HEK293 (cell line): ENCODE results near the gene IFNL1.
A peak's percentile ranks its signal among the peaks of the same experiment; 100 is the strongest.

Source experiments
- CTCF ChIA-PET: fragments of 350-600 bp; formaldehyde crosslinking; extraction: SDS; loops from one replicate; lab custom pipeline; 2021; ENCODE audit warnings: antibody characterized with exemption; lab: Yijun Ruan, JAX
- POLR2A ChIA-PET: fragments of 300-600 bp; formaldehyde crosslinking; extraction: SDS; loops from one replicate; lab custom pipeline; 2020; ENCODE audit warnings: antibody characterized with exemption, inconsistent platforms; lab: Yijun Ruan, JAX
- H3K27ac ChIP-seq: fragments of 200-500 bp; sonication (Bioruptor generic); 2 replicates; pipeline ENCODE4 v1.5.1; 2014; ENCODE audit warnings: low read depth, low read length, control low read depth, inconsistent platforms; ENCODE audit errors: extremely low read depth
- H3K36me3 ChIP-seq, 2 experiments: fragments of 200-500 bp in 1 of 2; sonication (Bioruptor generic) in 1 of 2; 1 replicate in 1 of 2; 2 replicates in 1 of 2; pipeline ENCODE4 v1.5.1; 2014 to 2017; ENCODE audit warnings: inconsistent platforms in 2 of 2, low read length in 2 of 2; ENCODE audit not compliant: control insufficient read depth in 2 of 2, insufficient read depth in 1 of 2
- H3K4me1 ChIP-seq: fragments of 200-500 bp; sonication (Bioruptor generic); 2 replicates; pipeline ENCODE4 v1.5.1; 2014; ENCODE audit warnings: mild to moderate bottlenecking, low read length, inconsistent platforms; ENCODE audit not compliant: control insufficient read depth, insufficient read depth
- H3K4me3 ChIP-seq: 2 replicates; pipeline ENCODE4 v1.5.1; 2011; ENCODE audit warnings: low read depth, mild to moderate bottlenecking, control low read depth, low read length, moderate library complexity
- H3K9me3 ChIP-seq: fragments of 200-500 bp; sonication (Bioruptor generic); 2 replicates; pipeline ENCODE4 v1.5.1; 2014; ENCODE audit warnings: low read depth, low read length, inconsistent platforms; ENCODE audit not compliant: control insufficient read depth, insufficient read depth
- BCL11B ChIP-seq: fragments of 450-650 bp; formaldehyde crosslinking; IDR thresholded peaks from 2 replicates; pipeline ENCODE4 v1.5.1; 2016; ENCODE audit warnings: low read depth, missing biosample characterization, missing genetic modification characterization
- GLIS2 ChIP-seq: fragments of 450-650 bp; formaldehyde crosslinking; IDR thresholded peaks from 2 replicates; pipeline ENCODE4 v1.5.1; 2016; ENCODE audit warnings: missing biosample characterization, missing genetic modification characterization
- SALL2 ChIP-seq: fragments of 450-650 bp; formaldehyde crosslinking; IDR thresholded peaks from 2 replicates; pipeline ENCODE4 v1.5.0; 2017; ENCODE audit warnings: missing biosample characterization, mild to moderate bottlenecking, missing genetic modification characterization, borderline replicate concordance
- SP7 ChIP-seq: fragments of 450-650 bp; formaldehyde crosslinking; IDR thresholded peaks from 2 replicates; pipeline ENCODE4 v1.5.1; 2016; ENCODE audit warnings: missing biosample characterization, missing genetic modification characterization
- ZBTB20 ChIP-seq: fragments of 450-650 bp; formaldehyde crosslinking; IDR thresholded peaks from 2 replicates; pipeline ENCODE4 v1.5.1; 2016; ENCODE audit warnings: missing biosample characterization, missing genetic modification characterization
- ZEB2 ChIP-seq: fragments of 450-650 bp; formaldehyde crosslinking; IDR thresholded peaks from 2 replicates; pipeline ENCODE4 v1.5.1; 2016; ENCODE audit warnings: missing biosample characterization, missing genetic modification characterization
- ZNF114 ChIP-seq: fragments of 450-650 bp; formaldehyde crosslinking; IDR thresholded peaks from 2 replicates; pipeline ENCODE4 v1.5.0; 2017; ENCODE audit warnings: missing biosample characterization, missing genetic modification characterization
- ZNF148 ChIP-seq: fragments of 450-650 bp; formaldehyde crosslinking; IDR thresholded peaks from 2 replicates; pipeline ENCODE4 v1.5.0; 2017; ENCODE audit warnings: missing biosample characterization, missing genetic modification characterization, borderline replicate concordance
- ZNF280D ChIP-seq: fragments of 450-650 bp; formaldehyde crosslinking; IDR thresholded peaks from 2 replicates; pipeline ENCODE4 v1.5.1; 2016; ENCODE audit warnings: missing biosample characterization, missing genetic modification characterization
- ZNF292 ChIP-seq: fragments of 450-650 bp; formaldehyde crosslinking; IDR thresholded peaks from 2 replicates; pipeline ENCODE4 v1.5.1; 2016; ENCODE audit warnings: low read depth, missing biosample characterization, missing genetic modification characterization, borderline replicate concordance
- ZNF341 ChIP-seq: fragments of 450-650 bp; formaldehyde crosslinking; IDR thresholded peaks from 2 replicates; pipeline ENCODE4; 2016; ENCODE audit warnings: low read depth, missing biosample characterization, missing genetic modification characterization
- ZNF398 ChIP-seq: fragments of 450-650 bp; formaldehyde crosslinking; IDR thresholded peaks from 2 replicates; pipeline ENCODE4 v1.5.1; 2017; ENCODE audit warnings: missing biosample characterization, missing genetic modification characterization
- ZNF423 ChIP-seq: fragments of 450-650 bp; formaldehyde crosslinking; IDR thresholded peaks from 2 replicates; pipeline ENCODE4 v1.5.1; 2016; ENCODE audit warnings: missing biosample characterization, missing genetic modification characterization
- ZNF580 ChIP-seq: fragments of 450-650 bp; formaldehyde crosslinking; IDR thresholded peaks from 2 replicates; pipeline ENCODE4 v1.5.1; 2016; ENCODE audit warnings: missing biosample characterization, missing genetic modification characterization
- ZNF664 ChIP-seq: fragments of 450-650 bp; formaldehyde crosslinking; IDR thresholded peaks from 2 replicates; pipeline ENCODE4 v1.5.1; 2016; ENCODE audit warnings: missing biosample characterization, missing genetic modification characterization
- ZNF768 ChIP-seq: fragments of 450-650 bp; formaldehyde crosslinking; IDR thresholded peaks from 2 replicates; pipeline ENCODE4 v1.5.1; 2018; ENCODE audit warnings: missing biosample characterization, mild to moderate bottlenecking, missing genetic modification characterization
- TF ChIP-seq, protein P1 (sequence below): fragments of 450-650 bp; formaldehyde crosslinking; IDR thresholded peaks from 2 replicates; pipeline ENCODE4; 2016; ENCODE audit warnings: missing biosample characterization, missing genetic modification characterization

Gene IFNL1

GRCh38 chr19:39333507-39333906 lies 37.3 kb downstream of the IFNL1 start (continued):
- no peak for TF ChIP-seq ZNF423
- no peak for TF ChIP-seq ZNF148
- no peak for TF ChIP-seq ZNF341 (tag by site-specific recombination)
- no peak for TF ChIP-seq ZEB2 (tag by site-specific recombination)
- TF ChIP-seq BCL11B (tag by site-specific recombination) = 0 out of 2 replicates have a peak, but pooled peaks have one; percentile 21
- TF ChIP-seq ZNF114 (tag by site-specific recombination) = no peak
- peak; percentile 65; the same call in 1 of the 2 replicates for TF ChIP-seq ZNF580 (tag by site-specific recombination)
- peak; percentile 20; the same call in 1 of the 2 replicates for TF ChIP-seq ZNF280D
- no peak for TF ChIP-seq ZBTB20 (tag by site-specific recombination)

DNA sequence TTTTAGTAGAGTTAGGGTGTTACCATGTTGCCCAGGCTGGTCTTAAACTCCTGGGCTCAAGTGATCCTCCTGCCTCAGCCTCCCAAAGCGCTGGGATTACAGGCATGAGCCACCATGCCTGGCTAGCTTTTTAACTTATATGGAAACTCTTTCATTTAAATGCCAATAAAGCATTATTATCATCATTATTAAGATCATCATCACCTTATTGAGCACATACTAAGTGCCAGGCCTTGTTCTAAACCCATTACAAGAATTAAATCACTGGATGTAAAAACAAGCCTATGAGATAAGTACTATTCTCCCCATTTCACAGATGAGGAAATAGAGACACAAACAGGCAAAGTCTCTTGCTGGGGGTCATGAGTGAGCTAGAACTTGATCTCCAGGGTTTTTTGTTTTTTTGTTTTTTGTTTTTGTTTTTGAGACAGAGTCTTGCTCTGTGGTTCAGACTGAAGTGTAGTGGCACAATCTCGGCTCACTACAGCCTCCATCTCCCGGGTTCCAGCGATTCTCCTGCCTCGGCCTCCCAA lies 38.3 kb downstream of the IFNL1 start:
- no peak overlapping the region for H3K27ac ChIP-seq
- no peaks in the 10 kb centered on the region for H3K4me1 ChIP-seq
- H3K36me3 ChIP-seq = no peaks in the 10 kb centered on the region; a peak in 1 of 3 replicates
- ChIA-PET POLR2A (no interaction called here), CTCF (interaction anchor here (0.5 to 9.4 kb wide), 5 partner anchors 69 to 372 kb away, joined by 3 to 165 read pairs (median 9); partner anchors contain the start of gene PLEKHG2)
- no peaks in the 10 kb centered on the region for H3K9me3 ChIP-seq
- no peak for TF ChIP-seq ZNF768 (tag by site-specific recombination)
- peak; percentile 85 for TF ChIP-seq ZNF664
- H3K4me3 ChIP-seq = no peak overlapping the region

GRCh38 chr19:39335168-39335548 lies 39.0 kb downstream of the IFNL1 start:
- peak; percentile 37 for TF ChIP-seq ZNF398 (tag by site-specific recombination)
- TF ChIP-seq SP7 = no peak
- 0 out of 2 replicates have a peak, but pooled peaks have one; percentile 29 for TF ChIP-seq GLIS2
- TF ChIP-seq, protein P1, sequence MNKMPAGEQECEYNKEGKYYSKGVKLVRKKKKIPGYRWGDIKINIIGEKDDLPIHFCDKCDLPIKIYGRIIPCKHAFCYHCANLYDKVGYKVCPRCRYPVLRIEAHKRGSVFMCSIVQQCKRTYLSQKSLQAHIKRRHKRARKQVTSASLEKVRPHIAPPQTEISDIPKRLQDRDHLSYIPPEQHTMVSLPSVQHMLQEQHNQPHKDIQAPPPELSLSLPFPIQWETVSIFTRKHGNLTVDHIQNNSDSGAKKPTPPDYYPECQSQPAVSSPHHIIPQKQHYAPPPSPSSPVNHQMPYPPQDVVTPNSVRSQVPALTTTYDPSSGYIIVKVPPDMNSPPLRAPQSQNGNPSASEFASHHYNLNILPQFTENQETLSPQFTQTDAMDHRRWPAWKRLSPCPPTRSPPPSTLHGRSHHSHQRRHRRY (tag by site-specific recombination) = no peak
- TF ChIP-seq SALL2 (tag by site-specific recombination) = no peak
- no peak for TF ChIP-seq ZNF292 (tag by site-specific recombination)
- Histone ChIP-seq H3K4me3 (no peak overlapping the region), H3K36me3 (no peaks in the 10 kb centered on the region; a peak in 1 of 3 replicates), H3K27ac (no peak overlapping the region), H3K9me3 (no peaks in the 10 kb centered on the region), H3K4me1 (no peaks in the 10 kb centered on the region)
- ChIA-PET POLR2A (no interaction called here), CTCF (interaction anchor here (0.5 to 4.0 kb wide), 5 partner anchors 8 to 373 kb away, joined by 3 to 21 read pairs (median 9); partner anchors contain the start of gene PLEKHG2)
